Nephron progenitor cell (in vitro differentiated cells): ENCODE data around the gene SCAP.

Experiments used
- DNase-seq: peaks from one replicate; pipeline ENCODE4 v3.0.0; 2021
- H3K27ac Mint-ChIP-seq: 2 replicates; pipeline ENCODE4 v1.8.0; 2021; ENCODE audit warnings: mild to moderate bottlenecking, moderate library complexity, mixed read lengths
- H3K27me3 Mint-ChIP-seq: 2 replicates; pipeline ENCODE4 v1.8.0; 2021; ENCODE audit warnings: mild to moderate bottlenecking, low read depth, mixed read lengths; ENCODE audit not compliant: poor library complexity
- H3K36me3 Mint-ChIP-seq: 2 replicates; pipeline ENCODE4 v1.8.0; 2021; ENCODE audit warnings: low read depth, mixed read lengths
- H3K4me1 Mint-ChIP-seq: 2 replicates; pipeline ENCODE4 v1.8.0; 2021; ENCODE audit warnings: mixed read lengths
- H3K4me3 Mint-ChIP-seq: 2 replicates; pipeline ENCODE4 v1.8.0; 2021; ENCODE audit warnings: mild to moderate bottlenecking, moderate library complexity, mixed read lengths
- H3K9me3 Mint-ChIP-seq: 2 replicates; pipeline ENCODE4 v1.8.0; 2021; ENCODE audit warnings: mild to moderate bottlenecking, moderate library complexity, mixed read lengths
- CTCF ChIP-seq: fragments of 200-600 bp; sonication (generic); IDR thresholded peaks from 2 replicates; pipeline ENCODE4 v1.5.0; 2021; ENCODE audit warnings: antibody characterized with exemption

Gene SCAP

GRCh38 chr3:47475570-47476329 lies at the start of gene SCAP:
Gene SCAP, minus strand, starts transcription at chr3:47475941. Its CDS starts 32,948 bp downstream, at chr3:47442993.
- Mint-ChIP-seq H3K9me3 (no peaks in the 10 kb centered on the region), H3K27me3 (peaks cover 3% of the 10 kb centered on the region), H3K36me3 (peaks cover 7% of the 10 kb centered on the region), H3K27ac (peak within 1 kb of the TSS; percentile 96), H3K4me1 (peaks cover 44% of the 10 kb centered on the region), H3K4me3 (peak within 1 kb of the TSS; percentile 94)
- TF ChIP-seq CTCF: peak; percentile 89
- peak; percentile 96 for DNase-seq

GRCh38 chr3:47523310-47524073 lies 47.8 kb upstream of the SCAP start:
- Mint-ChIP-seq H3K27me3 (peaks cover 6% of the 10 kb centered on the region), H3K9me3 (peaks cover 5% of the 10 kb centered on the region), H3K36me3 (no peaks in the 10 kb centered on the region), H3K27ac (no peak overlapping the region), H3K4me1 (peaks cover 18% of the 10 kb centered on the region), H3K4me3 (no peak overlapping the region)
- DNase-seq: no peak
- TF ChIP-seq CTCF: no peak

- Mint-ChIP-seq H3K27ac (peak overlapping the region; percentile 49), H3K9me3 (no peaks in the 10 kb centered on the region), H3K4me3 (no peak overlapping the region), H3K27me3 (peaks cover 6% of the 10 kb centered on the region), H3K36me3 (no peaks in the 10 kb centered on the region), H3K4me1 (peaks cover 18% of the 10 kb centered on the region)
- DNase-seq: peak; percentile 80
- TF ChIP-seq CTCF: peak; percentile 86
Measured at GRCh38 chr3:47522082-47522987, 46.6 kb upstream of the SCAP start.

GRCh38 chr3:47520756-47521155 lies 45.0 kb upstream of the SCAP start:
- Mint-ChIP-seq H3K36me3 (no peaks in the 10 kb centered on the region), H3K27ac (no peak overlapping the region), H3K9me3 (no peaks in the 10 kb centered on the region), H3K4me1 (peaks cover 25% of the 10 kb centered on the region), H3K4me3 (no peak overlapping the region), H3K27me3 (peaks cover 6% of the 10 kb centered on the region)
- TF ChIP-seq CTCF: no peak
- no peak for DNase-seq

- peaks cover 38% of the 10 kb centered on the region for H3K4me1 Mint-ChIP-seq
- no peak overlapping the region for H3K27ac Mint-ChIP-seq
- no peaks in the 10 kb centered on the region for H3K9me3 Mint-ChIP-seq
- peaks cover 8% of the 10 kb centered on the region for H3K27me3 Mint-ChIP-seq
- H3K4me3 Mint-ChIP-seq: no peak overlapping the region
- no peak for DNase-seq
- no peak for TF ChIP-seq CTCF
- no peaks in the 10 kb centered on the region for H3K36me3 Mint-ChIP-seq
Measured at GRCh38 chr3:47517937-47518336, 42.2 kb upstream of the SCAP start.
